ENCODE results near the gene PEAR1. TPM values are rescaled to one million over a fixed set of nuclear protein-coding genes. Genes with fewer than 3 reads are reported as not detected.

The PEAR1 gene
- total RNA-seq, 1 experiment from 2014 or later: 11.9 TPM

DNA sequence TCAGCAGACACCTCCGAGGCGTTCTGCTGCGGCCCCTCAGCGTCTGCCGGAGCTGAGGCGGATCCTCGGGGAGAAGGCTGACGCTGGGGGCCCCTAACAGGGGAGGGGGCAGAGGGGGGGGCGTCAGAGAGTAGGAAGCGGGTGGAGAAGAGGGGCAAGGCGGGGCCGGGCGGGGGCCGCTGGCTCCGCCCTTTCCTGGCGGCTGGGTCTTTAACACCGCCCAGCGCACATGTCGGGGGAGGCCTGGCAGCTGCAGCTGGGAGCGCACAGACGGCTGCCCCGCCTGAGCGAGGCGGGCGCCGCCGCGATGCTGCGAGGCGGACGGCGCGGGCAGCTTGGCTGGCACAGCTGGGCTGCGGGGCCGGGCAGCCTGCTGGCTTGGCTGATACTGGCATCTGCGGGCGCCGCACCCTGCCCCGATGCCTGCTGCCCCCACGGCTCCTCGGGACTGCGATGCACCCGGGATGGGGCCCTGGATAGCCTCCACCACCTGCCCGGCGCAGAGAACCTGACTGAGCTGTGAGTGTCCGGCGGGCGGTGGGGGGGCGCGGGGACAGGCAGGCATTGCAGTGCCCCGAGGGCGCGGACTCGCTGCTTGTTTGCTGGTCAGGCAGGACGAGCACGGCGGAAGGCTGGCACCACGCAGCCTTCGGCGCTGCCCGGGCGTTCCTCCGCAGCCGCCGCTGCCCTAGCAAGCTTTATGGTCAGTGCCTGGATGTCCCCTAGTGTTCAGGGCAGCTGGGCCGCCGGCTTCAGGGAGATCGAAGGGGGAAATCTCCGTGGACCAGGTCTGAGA is 32.7 kb upstream of the PEAR1 start, which contains the start of gene NTRK1:
NTRK1 (plus strand) TSS at position 238 of the 796 bp plus-strand sequence; CDS start at position 308, 70 bp downstream.
- H3K9ac ChIP-seq (ENCODE audit: low read length): no peak within 1 kb of the TSS
- no peaks in the 10 kb centered on the region for H3K36me3 ChIP-seq (ENCODE audit: low read depth, low read length)
- peak within 1 kb of the TSS; percentile 78 for H2AFZ ChIP-seq (ENCODE audit: low read length)
- peak; percentile 38 for DNase-seq
- CTCF ChIA-PET: interaction anchor here (0.5 to 1.5 kb wide), 9 partner anchors 21 to 172 kb away, joined by 3 to 26 read pairs (median 9); partner anchors contain the start of gene METTL25B
- H3K4me1 ChIP-seq (ENCODE audit: insufficient read depth, low read length): peaks cover 22% of the 10 kb centered on the region
- no TSS peak for BruUV-seq (replicated peaks)
- peak within 1 kb of the TSS; percentile 63 for H3K4me3 ChIP-seq (ENCODE audit: low read length)
- H4K20me1 ChIP-seq (ENCODE audit: low read length): no peaks in the 10 kb centered on the region
- no peak for TF ChIP-seq CTCF (conservative IDR thresholded peaks at IDR 0.05; ENCODE audit: low read depth, low read length)
- peak; percentile 64 for TF ChIP-seq EZH2 (IDR thresholded peaks at IDR 0.05; ENCODE audit: low read length, unreplicated experiment)
- 0 out of 2 replicates have a peak, but pooled peaks have one; percentile 1 for TF ChIP-seq EZH2phosphoT487 (IDR thresholded peaks at IDR 0.05; ENCODE audit: borderline replicate concordance, low read length)
- intact Hi-C loops (cut with micrococcal nuclease): loop anchor here (1.0 kb wide), 2 partner anchors 29 to 64 kb away; no protein-coding TSS in a partner anchor
- H3K79me2 ChIP-seq (ENCODE audit: low read length): no peaks in the 10 kb centered on the region
- no peak within 1 kb of the TSS for H3K27ac ChIP-seq (ENCODE audit: low read length)
- no peaks in the 10 kb centered on the region for H3K9me3 ChIP-seq (ENCODE audit: low read length)
- ATAC-seq: peak; percentile 41
- peak within 1 kb of the TSS; percentile 92 for H3K4me2 ChIP-seq (ENCODE audit: low read length)
- H3K9me2 ChIP-seq (replicated peaks; ENCODE audit: low read length): no peaks in the 10 kb centered on the region
- POLR2A ChIA-PET (ENCODE audit: unreplicated experiment): no interaction called here
- no peaks in the 10 kb centered on the region for H3F3A ChIP-seq (ENCODE audit: low read length, unreplicated experiment)
- H3K27me3 ChIP-seq (ENCODE audit: low read length): peaks cover 45% of the 10 kb centered on the region

- ChIA-PET CTCF (interaction anchor here (0.6 kb wide), 1 partner anchor 25 kb away, joined by 3 read pairs; no protein-coding TSS in a partner anchor), POLR2A (ENCODE audit: unreplicated experiment) (no interaction called here)
- no peak overlapping the region for H2AFZ ChIP-seq (ENCODE audit: low read length)
- H3K27ac ChIP-seq (ENCODE audit: low read length): no peak overlapping the region
- peaks cover 42% of the 10 kb centered on the region for H3K27me3 ChIP-seq (ENCODE audit: low read length)
- peaks cover 22% of the 10 kb centered on the region for H3K4me1 ChIP-seq (ENCODE audit: insufficient read depth, low read length)
- no TSS peak for BruUV-seq (replicated peaks)
- H3K9me2 ChIP-seq (replicated peaks; ENCODE audit: low read length): no peaks in the 10 kb centered on the region
- no peaks in the 10 kb centered on the region for H3F3A ChIP-seq (ENCODE audit: low read length, unreplicated experiment)
- intact Hi-C loops (cut with micrococcal nuclease): no loop called here
- H3K9me3 ChIP-seq (ENCODE audit: low read length): no peaks in the 10 kb centered on the region
- H4K20me1 ChIP-seq (ENCODE audit: low read length): no peaks in the 10 kb centered on the region
- H3K9ac ChIP-seq (ENCODE audit: low read length): no peak overlapping the region
- DNase-seq (no peak), ATAC-seq (no peak)
- no peaks in the 10 kb centered on the region for H3K79me2 ChIP-seq (ENCODE audit: low read length)
- no peak overlapping the region for H3K4me2 ChIP-seq (ENCODE audit: low read length)
- H3K36me3 ChIP-seq (ENCODE audit: low read depth, low read length): no peaks in the 10 kb centered on the region
- TF ChIP-seq CTCF (conservative IDR thresholded peaks at IDR 0.05; ENCODE audit: low read depth, low read length) (no peak), EZH2phosphoT487 (IDR thresholded peaks at IDR 0.05; ENCODE audit: borderline replicate concordance, low read length) (no peak), EZH2 (IDR thresholded peaks at IDR 0.05; ENCODE audit: low read length, unreplicated experiment) (no peak)
- no peak overlapping the region for H3K4me3 ChIP-seq (ENCODE audit: low read length)
Observed at GRCh38 chr1:156862584-156862983, 30.9 kb upstream of the PEAR1 start.
